Gastrocnemius medialis (tissue), 4 donors: ENCODE results near the gene NPAS3. TPM values are rescaled to one million over a fixed set of nuclear protein-coding genes. Genes with fewer than 3 reads are reported as not detected.

Experiments
- ATAC-seq, 2 donors: fragments of 150-250 bp; one replicate each; pipeline ENCODE4 v1.9.1; 2016
- DNase-seq, 2 donors: peaks; one replicate each; pipeline ENCODE4 v3.0.0-alpha.2; 2019
- H3K27ac ChIP-seq, 4 donors: fragments of 200-600 bp; sonication (generic); 1 replicate in 1 of 4; 2 replicates in 3 of 4; pipeline ENCODE4 v1.5.1; 2016 to 2018; ENCODE audit warnings: mild to moderate bottlenecking in 2 of 4, moderate library complexity in 1 of 4
- H3K27me3 ChIP-seq, 3 donors: fragments of 200-600 bp; sonication (generic) in 2 of 3; 1 replicate in 1 of 3; 2 replicates in 2 of 3; pipeline versions ENCODE4 v1.5.1 to v1.6.0; 2016 to 2019; ENCODE audit warnings: mild to moderate bottlenecking in 1 of 3, moderate library complexity in 1 of 3
- H3K36me3 ChIP-seq, 2 donors: fragments of 200-600 bp; sonication (generic) in 1 of 2; one replicate each; pipeline ENCODE4 v1.5.1; 2017 to 2018
- H3K4me1 ChIP-seq, 2 donors: fragments of 200-600 bp; sonication (generic) in 1 of 2; one replicate each; pipeline ENCODE4 v1.5.1; 2016 to 2017; ENCODE audit warnings: mild to moderate bottlenecking in 2 of 2
- H3K4me3 ChIP-seq, 4 donors: fragments of 200-600 bp; sonication (generic) in 3 of 4; 1 replicate in 1 of 4; 2 replicates in 3 of 4; pipeline ENCODE4 v1.5.1; 2016 to 2019; ENCODE audit warnings: mild to moderate bottlenecking in 2 of 4
- H3K9me3 ChIP-seq, 3 donors: fragments of 200-600 bp; sonication (generic) in 2 of 3; 1 replicate in 1 of 3; 2 replicates in 2 of 3; pipeline ENCODE4 v1.5.1; 2016 to 2019
- CTCF ChIP-seq, 5 experiments: fragments of 450-650 bp in 3 of 5; fragments of 200-600 bp in 2 of 5; sonication (generic) in 2 of 5; IDR thresholded peaks in 4 of 5; conservative IDR thresholded peaks in 1 of 5; 1 replicate in 4 of 5; 2 replicates in 1 of 5; pipeline ENCODE4 v1.5.1; 2016 to 2019; ENCODE audit warnings: antibody characterized with exemption in 5 of 5, mild to moderate bottlenecking in 3 of 5, moderate library complexity in 3 of 5
- POLR2A ChIP-seq, 2 donors: fragments of 450-650 bp; IDR thresholded peaks; one replicate each; pipeline ENCODE4 v1.6.1; 2017; ENCODE audit warnings: antibody characterized with exemption in 2 of 2, mild to moderate bottlenecking in 2 of 2, moderate library complexity in 2 of 2
- in situ Hi-C, 4 donors: fragments of 200-750 bp; cut with MboI; loops; one replicate each; pipeline versions ENCODE4 v1.15.0 to v1.8.0; 2017; ENCODE audit warnings: low sequenced_read_pairs in 4 of 4
- intact Hi-C: fragments of 100-400 bp; cut with DNase I; formaldehyde crosslinking; loops from one replicate; pipeline ENCODE4 v1.15.1; 2023; ENCODE audit warnings: low total_unique reads
- total RNA-seq, 4 donors: library from RNA; depleted of rRNA; stranded (reverse); fragments of >200 nt; gene quantifications; one replicate each; pipeline versions ENCODE4 v1.1.0 to v1.2.3, GENCODE V29; 2016

The NPAS3 gene
- total RNA-seq, 4 donors from 2014 or later: 0.82 to 1.00 TPM; not detected in 2

DNA sequence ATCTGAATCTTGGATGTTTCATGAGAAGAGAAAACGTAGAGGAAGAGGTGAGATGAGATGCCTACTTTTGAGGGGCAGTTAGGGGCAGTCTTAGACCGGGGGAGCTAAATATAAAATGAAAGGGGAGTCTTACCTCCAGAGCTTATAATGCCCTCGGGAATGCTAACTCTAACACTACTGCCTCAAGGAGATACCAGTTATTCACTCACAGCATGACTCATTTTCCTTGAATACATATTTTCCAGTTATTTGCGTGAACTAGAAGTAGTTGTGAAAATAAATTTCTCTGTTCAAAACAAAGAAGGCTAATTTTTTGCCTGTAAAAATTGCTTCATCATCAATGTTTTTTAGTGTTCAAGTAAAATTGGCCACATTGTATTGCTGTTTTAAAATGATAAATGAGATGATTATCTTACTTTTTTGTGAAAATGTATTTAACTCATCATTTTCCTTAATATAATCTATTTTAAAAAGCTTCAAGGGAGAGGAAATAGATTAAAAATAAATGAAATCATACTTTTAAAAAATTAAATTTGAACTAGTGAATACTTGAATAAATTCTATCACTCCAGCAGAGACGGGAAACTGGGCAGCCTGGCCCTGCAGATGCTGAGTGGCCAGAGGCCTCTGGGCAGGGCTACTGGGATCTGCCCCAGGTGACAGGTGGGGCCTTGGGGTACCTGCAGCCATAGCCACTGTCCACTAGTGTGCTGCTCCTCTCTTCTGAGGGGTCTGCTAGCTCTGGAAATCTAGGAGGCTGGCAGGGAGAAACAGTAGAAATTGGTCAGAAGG is 672.9 kb downstream of the NPAS3 start:
- DNase-seq (no peak), ATAC-seq (no peak)
- Histone ChIP-seq H3K36me3 (no peaks in the 10 kb centered on the region), H3K27ac (no peak overlapping the region), H3K4me3 (no peak overlapping the region), H3K9me3 (no peaks in the 10 kb centered on the region), H3K27me3 (no peaks in the 10 kb centered on the region), H3K4me1 (no peaks in the 10 kb centered on the region)
- TF ChIP-seq POLR2A (IDR thresholded peaks at IDR 0.05): no peak
- TF ChIP-seq CTCF (IDR thresholded peaks at IDR 0.05 in 4 of 5, conservative IDR thresholded peaks at IDR 0.05 in 1 of 5): no peak
- intact Hi-C loops: no loop called here
- in situ Hi-C loops: no loop called here

DNA sequence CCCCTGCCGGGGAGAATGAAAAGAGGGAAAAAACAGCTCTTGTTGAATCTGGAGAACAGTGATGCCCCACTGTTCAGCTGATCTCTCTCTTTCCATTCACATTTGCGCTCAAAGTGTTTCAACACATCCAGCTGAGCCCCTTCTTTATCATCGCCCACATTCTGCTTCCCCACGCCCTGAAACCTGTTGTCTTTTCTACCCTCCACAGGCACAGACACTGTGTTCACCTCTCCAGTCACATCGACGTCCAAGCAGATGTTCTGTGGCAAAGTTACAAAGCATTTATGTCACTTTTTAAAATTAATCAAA is 673.5 kb downstream of the NPAS3 start:
- H3K36me3 ChIP-seq: no peaks in the 10 kb centered on the region
- no peak for DNase-seq
- intact Hi-C loops (no loop called here), in situ Hi-C loops (no loop called here)
- no peaks in the 10 kb centered on the region for H3K9me3 ChIP-seq
- TF ChIP-seq CTCF (IDR thresholded peaks at IDR 0.05 in 4 of 5, conservative IDR thresholded peaks at IDR 0.05 in 1 of 5) (no peak), POLR2A (IDR thresholded peaks at IDR 0.05) (no peak)
- no peak for ATAC-seq
- no peak overlapping the region for H3K27ac ChIP-seq
- H3K4me3 ChIP-seq: no peak overlapping the region
- H3K27me3 ChIP-seq: no peaks in the 10 kb centered on the region
- no peaks in the 10 kb centered on the region for H3K4me1 ChIP-seq

- TF ChIP-seq POLR2A (IDR thresholded peaks at IDR 0.05) (no peak), CTCF (IDR thresholded peaks at IDR 0.05 in 4 of 5, conservative IDR thresholded peaks at IDR 0.05 in 1 of 5) (no peak)
- Histone ChIP-seq H3K27ac (no peak overlapping the region), H3K36me3 (no peaks in the 10 kb centered on the region), H3K27me3 (no peaks in the 10 kb centered on the region), H3K4me3 (no peak overlapping the region), H3K9me3 (no peaks in the 10 kb centered on the region), H3K4me1 (no peaks in the 10 kb centered on the region)
- DNase-seq (no peak), ATAC-seq (no peak)
- intact Hi-C loops (no loop called here), in situ Hi-C loops (no loop called here)
Measured at GRCh38 chr14:33617154-33617553, 678.5 kb downstream of the NPAS3 start.

GRCh38 chr14:33618361-33619105 is 679.9 kb downstream of the NPAS3 start:
- DNase-seq (no peak), ATAC-seq (no peak)
- Histone ChIP-seq H3K27me3 (no peaks in the 10 kb centered on the region), H3K9me3 (no peaks in the 10 kb centered on the region), H3K4me1 (no peaks in the 10 kb centered on the region), H3K4me3 (no peak overlapping the region), H3K36me3 (no peaks in the 10 kb centered on the region), H3K27ac (no peak overlapping the region)
- in situ Hi-C loops (no loop called here), intact Hi-C loops (no loop called here)
- no peak for TF ChIP-seq POLR2A (IDR thresholded peaks at IDR 0.05)
- no peak for TF ChIP-seq CTCF (IDR thresholded peaks at IDR 0.05 in 4 of 5, conservative IDR thresholded peaks at IDR 0.05 in 1 of 5)
